K562 (cell line): ENCODE measurements around the gene FLVCR2. TPM values are rescaled to one million over a fixed set of nuclear protein-coding genes. Genes with fewer than 3 reads are reported as not detected.

ENCODE experiments used
- ATAC-seq: fragments of 200-7000 bp; cut with Tn5 transposase; 3 replicates; pipeline ENCODE4 v1.9.1; 2020; ENCODE audit warnings: moderate library complexity
- BruUV-seq: library from RNA; stranded (reverse); fragments of 400-500 nt; replicated peaks from 2 replicates; lab custom pipeline; 2021; lab: Mats Ljungman, UMichigan
- CTCF ChIA-PET: fragments of 300-600 bp; formaldehyde crosslinking; extraction: SDS; loops from one replicate; lab custom pipeline; 2021; ENCODE audit warnings: low intra/inter-chr PET ratio; lab: Yijun Ruan, JAX
- POLR2A ChIA-PET: fragments of 300-600, 350-650 bp; sonication (Branson Sonifier 250); formaldehyde crosslinking; extraction: SDS; loops from one replicate; lab custom pipeline; 2021; ENCODE audit warnings: antibody characterized with exemption, inconsistent platforms; lab: Yijun Ruan, JAX
- DNase-seq, 4 experiments: peaks; one replicate each; pipeline versions ENCODE4 v3.0.0 to v3.0.0-alpha.2; 2011 to 2018; ENCODE audit warnings: low spot score in 3 of 4, mixed read lengths in 3 of 4; ENCODE audit errors: extremely low read depth in 1 of 4
- FAIRE-seq: peaks from 2 replicates; lab custom pipeline; 2011; peaks lifted over from hg19 to GRCh38; lab: Jason Lieb, UNC
- H2AFZ ChIP-seq: 2 replicates; pipeline ENCODE4 v1.6.0; 2011; ENCODE audit warnings: low read depth, low read length, control low read depth, inconsistent platforms
- H3K27ac ChIP-seq: fragments of 200-600 bp; 3 replicates; pipeline ENCODE4 v1.8.0; 2011; ENCODE audit warnings: low read depth, mild to moderate bottlenecking, control low read depth, inconsistent platforms, low read length, moderate library complexity, mixed read lengths; ENCODE audit errors: extremely low read depth
- H3K27me3 ChIP-seq, 2 experiments: fragments of 300-600 bp in 1 of 2; 2 replicates in 1 of 2; 3 replicates in 1 of 2; pipeline versions ENCODE4 v1.6.0 to v1.8.0; 2011; ENCODE audit warnings: inconsistent platforms in 2 of 2, low read length in 2 of 2, mild to moderate bottlenecking in 1 of 2, mixed read lengths in 1 of 2, moderate library complexity in 1 of 2; ENCODE audit not compliant: control insufficient read depth in 2 of 2, insufficient read depth in 2 of 2
- H3K36me3 ChIP-seq: fragments of 300-600 bp; 3 replicates; pipeline ENCODE4 v1.8.0; 2011; ENCODE audit warnings: mild to moderate bottlenecking, low read length, inconsistent platforms; ENCODE audit not compliant: control insufficient read depth, insufficient read depth
- H3K4me1 ChIP-seq, 2 experiments: fragments of 200-600 bp in 1 of 2; replicated peaks in 1 of 2; 2 replicates in 1 of 2; 3 replicates in 1 of 2; pipeline versions ENCODE4 v1.5.1 to v1.8.0; 2011; ENCODE audit warnings: inconsistent platforms in 2 of 2, low read length in 2 of 2, mild to moderate bottlenecking in 1 of 2, mixed read lengths in 1 of 2, moderate library complexity in 1 of 2; ENCODE audit not compliant: control insufficient read depth in 2 of 2, insufficient read depth in 2 of 2
- H3K4me2 ChIP-seq: 2 replicates; pipeline ENCODE4 v1.6.1; 2011; ENCODE audit warnings: low read length, control low read depth, inconsistent platforms, mixed read lengths; ENCODE audit not compliant: insufficient read depth
- H3K4me3 ChIP-seq: fragments of 200-600 bp; sonication (generic), shearing (Covaris generic); 2 replicates; pipeline ENCODE4 v1.5.1; 2016; ENCODE audit warnings: control low read depth, inconsistent platforms
- H3K79me2 ChIP-seq: fragments of 200-600 bp; 3 replicates; pipeline ENCODE4 v1.8.0; 2011; ENCODE audit warnings: low read length, inconsistent platforms; ENCODE audit not compliant: control insufficient read depth, insufficient read depth
- H3K9ac ChIP-seq, 2 experiments: 2 replicates each; pipeline versions ENCODE4 v1.6.0 to v1.6.1; 2011; ENCODE audit warnings: low read depth in 2 of 2, low read length in 2 of 2, control low read depth in 1 of 2, inconsistent platforms in 1 of 2, mild to moderate bottlenecking in 1 of 2, mixed read lengths in 1 of 2; ENCODE audit not compliant: insufficient read depth in 1 of 2
- H3K9me1 ChIP-seq: one replicate; pipeline ENCODE4 v1.6.0; 2011; ENCODE audit warnings: inconsistent platforms, mild to moderate bottlenecking, low read length, moderate library complexity; ENCODE audit not compliant: control insufficient read depth, insufficient read depth
- H3K9me3 ChIP-seq: replicated peaks from 2 replicates; pipeline ENCODE4 v1.5.1; 2011; ENCODE audit warnings: low read depth, low read length, inconsistent platforms; ENCODE audit not compliant: control insufficient read depth, insufficient read depth
- H4K20me1 ChIP-seq: replicated peaks from 2 replicates; pipeline ENCODE4 v1.6.1; 2011; ENCODE audit warnings: low read length, inconsistent platforms, mixed read lengths; ENCODE audit not compliant: control insufficient read depth, insufficient read depth
- CEBPG ChIP-seq, 3 experiments: fragments of 200-800 bp in 1 of 3; sonication (Bioruptor generic) in 1 of 3; sonication (generic) in 1 of 3; formaldehyde crosslinking in 1 of 3; IDR thresholded peaks in 2 of 3; conservative IDR thresholded peaks in 1 of 3; 2 replicates each; pipeline versions ENCODE4 v1.6.1 to v1.8.0; 2016 to 2022; ENCODE audit warnings: missing compliant biosample characterization in 2 of 3, missing genetic modification characterization in 2 of 3, mild to moderate bottlenecking in 1 of 3, missing genetic modification reagents in 1 of 3
- KAT8 ChIP-seq: fragments of 450-650 bp; IDR thresholded peaks from 2 replicates; pipeline ENCODE4 v1.6.1; 2016; ENCODE audit warnings: low read depth, mild to moderate bottlenecking
- RBM14 ChIP-seq: fragments of 200-400 bp; formaldehyde crosslinking; IDR thresholded peaks from 2 replicates; pipeline ENCODE4 v1.6.1; 2018; ENCODE audit warnings: low read depth, mild to moderate bottlenecking, low read length, moderate library complexity, borderline replicate concordance; ENCODE audit not compliant: insufficient read depth
- RBM25 ChIP-seq: fragments of 200-400 bp; formaldehyde crosslinking; IDR thresholded peaks from 2 replicates; pipeline ENCODE4 v1.6.1; 2018; ENCODE audit warnings: low read length, low read depth, moderate library complexity; ENCODE audit not compliant: severe bottlenecking
- SRSF9 ChIP-seq: fragments of 200-400 bp; formaldehyde crosslinking; IDR thresholded peaks from 2 replicates; pipeline ENCODE4 v1.6.1; 2017; ENCODE audit warnings: low read depth, low read length, borderline replicate concordance
- STAT6 ChIP-seq: sonication (generic); formaldehyde crosslinking; IDR thresholded peaks from 2 replicates; pipeline ENCODE4 v1.8.1; 2023; ENCODE audit warnings: mild to moderate bottlenecking, missing genetic modification reagents
- TAF9B ChIP-seq: fragments of 450-650 bp; IDR thresholded peaks from 2 replicates; pipeline ENCODE4 v1.6.1; 2018; ENCODE audit warnings: mild to moderate bottlenecking; ENCODE audit not compliant: partially characterized antibody
- USF2 ChIP-seq: sonication (generic); formaldehyde crosslinking; IDR thresholded peaks from 2 replicates; pipeline ENCODE4 v1.5.0; 2020; ENCODE audit warnings: missing genetic modification reagents
- XRCC4 ChIP-seq: IDR thresholded peaks from one replicate; pipeline ENCODE4 v1.6.1; 2011; ENCODE audit not compliant: insufficient read depth, insufficient read length; ENCODE audit errors: extremely low read depth
- ZNF124 ChIP-seq: sonication (generic); formaldehyde crosslinking; IDR thresholded peaks from 2 replicates; pipeline ENCODE4 v1.8.1; 2022; ENCODE audit warnings: missing genetic modification reagents
- ZNF561 ChIP-seq: fragments of 450-650 bp; formaldehyde crosslinking; conservative IDR thresholded peaks from 2 replicates; pipeline ENCODE4 v1.4.0; 2020; ENCODE audit warnings: mild to moderate bottlenecking, moderate library complexity
- ZNF77 ChIP-seq: fragments of 250-450 bp; sonication (Bioruptor Pico); IDR thresholded peaks from 2 replicates; pipeline ENCODE4 v1.5.0; 2020
- WGBS: fragments of 100-300 bp; shearing (Covaris generic); methylation state at CpG from one replicate; pipeline ENCODE4 v1.1.6; 2016; ENCODE audit warnings: low coverage, mixed read lengths; ENCODE audit not compliant: insufficient coverage; ENCODE audit errors: missing lambda C conversion rate; 5-methylcytosine and 5-hydroxymethylcytosine counted together
- in situ Hi-C: fragments of 300-500 bp; cut with MboI; formaldehyde crosslinking; loops from 4 replicates; pipeline ENCODE4 v1.15.0; 2018; ENCODE audit warnings: inconsistent platforms, mixed read lengths
- intact Hi-C: fragments of 100-400 bp; cut with micrococcal nuclease; formaldehyde crosslinking; loops from 2 replicates; pipeline ENCODE4 v1.14.2; 2022
- polyA plus RNA-seq, 8 experiments: library from polyadenylated mRNA; depleted of rRNA in 4 of 8; stranded (reverse) in 5 of 8; unstranded in 3 of 8; fragments of >200 nt; fragmentation: Nextera tagmentation in 2 of 8; fragmentation: Illumina TruSeq in 1 of 8; extraction: Ambion mirVana in 2 of 8; extraction: Trizol in 1 of 8; gene quantifications; 2 replicates each; pipeline versions ENCODE4 v1.2.1 to v1.2.3, GENCODE V29; 2011 to 2014; ENCODE audit warnings: inconsistent platforms in 1 of 8, missing spikeins in 1 of 8
- total RNA-seq, 7 experiments: library from RNA; depleted of rRNA in 6 of 7; stranded (reverse); fragments of >200 nt in 6 of 7; fragmentation: Illumina TruSeq in 2 of 7; extraction: Trizol in 2 of 7; gene quantifications; 2 replicates each; pipeline versions ENCODE4 v1.2.1 to v1.2.3, GENCODE V29; 2011 to 2021; ENCODE audit warnings: low replicate concordance in 1 of 7
- TF ChIP-seq, protein P1 (sequence below): fragments of 250-450 bp; sonication (Bioruptor Pico); IDR thresholded peaks from 2 replicates; pipeline ENCODE4 v1.8.0; 2021; ENCODE audit warnings: moderate library complexity, mild to moderate bottlenecking, inconsistent platforms

The FLVCR2 gene
- total and polyA plus RNA-seq, 9 of the 15 experiments (the other 6 are each of a cell fraction or from before 2014, with no cell fraction given): 1.5 TPM; not detected in 8

DNA sequence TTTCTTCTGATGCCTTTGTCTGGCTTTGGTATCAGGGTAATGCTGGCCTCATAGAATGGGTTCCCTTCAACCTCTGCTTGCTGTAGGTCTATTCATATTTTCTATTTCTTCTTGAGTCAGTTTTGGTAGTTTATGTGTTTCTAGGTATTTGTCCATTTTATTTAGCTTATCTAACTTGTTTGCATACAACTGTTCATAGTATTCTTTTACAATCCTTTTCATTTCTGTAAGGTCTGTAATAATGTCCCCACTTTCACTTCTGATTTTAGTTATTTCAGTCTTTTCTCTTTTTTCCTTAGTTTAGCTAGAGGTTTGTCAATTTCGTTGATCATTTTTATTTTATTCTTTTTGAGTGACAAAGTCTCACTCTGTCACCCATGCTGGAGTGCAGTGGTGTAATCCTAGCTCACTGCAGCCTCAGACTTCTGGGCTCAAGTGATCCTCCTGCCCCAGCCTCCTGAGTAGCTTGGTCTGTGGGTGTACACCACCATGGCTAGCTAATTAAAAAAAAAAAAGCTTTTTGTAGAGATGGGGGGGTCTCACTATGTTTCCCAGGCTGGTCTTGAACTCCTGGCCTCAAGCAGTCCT lies 94.3 kb downstream of the FLVCR2 start:
- Histone ChIP-seq H3K4me3 (no peak overlapping the region), H2AFZ (no peak overlapping the region), H3K27me3 (no peaks in the 10 kb centered on the region), H3K4me2 (no peak overlapping the region), H3K9me3 (no peaks in the 10 kb centered on the region), H3K9me1 (peaks cover 8% of the 10 kb centered on the region), H3K9ac (no peak overlapping the region), H4K20me1 (no peaks in the 10 kb centered on the region), H3K79me2 (no peaks in the 10 kb centered on the region), H3K36me3 (peaks cover 9% of the 10 kb centered on the region; the same call in 2 of the 3 replicates), H3K27ac (no peak overlapping the region), H3K4me1 (no peaks in the 10 kb centered on the region)
- ChIA-PET POLR2A (interaction anchor here (1.1 to 1.3 kb wide), 2 partner anchors 13 to 25 kb away, joined by 3 to 4 read pairs; no protein-coding TSS in a partner anchor), CTCF (no interaction called here)
- WGBS: 0% methylated on average over 1 of the region's 1 CpG
- DNase-seq: no peak
- no peak for FAIRE-seq
- BruUV-seq: no TSS peak
- in situ Hi-C loops (loop anchor here (25.0 kb wide), 1 partner anchor 535 kb away; the partner anchor contains the start of gene NEK9), intact Hi-C loops (no loop called here)
- ATAC-seq: no peak
- no peak for TF ChIP-seq ZNF124 (CRISPR knock-in tag)
- no peak for TF ChIP-seq TAF9B
- TF ChIP-seq CEBPG (CRISPR knock-in tag; IDR thresholded peaks at IDR 0.05): no peak
- TF ChIP-seq CEBPG (tag; conservative IDR thresholded peaks at IDR 0.05 in 1 of 2, IDR thresholded peaks at IDR 0.05 in 1 of 2): no peak
- TF ChIP-seq ZNF77 (CRISPR knock-in tag): no peak
- TF ChIP-seq, protein P1, sequence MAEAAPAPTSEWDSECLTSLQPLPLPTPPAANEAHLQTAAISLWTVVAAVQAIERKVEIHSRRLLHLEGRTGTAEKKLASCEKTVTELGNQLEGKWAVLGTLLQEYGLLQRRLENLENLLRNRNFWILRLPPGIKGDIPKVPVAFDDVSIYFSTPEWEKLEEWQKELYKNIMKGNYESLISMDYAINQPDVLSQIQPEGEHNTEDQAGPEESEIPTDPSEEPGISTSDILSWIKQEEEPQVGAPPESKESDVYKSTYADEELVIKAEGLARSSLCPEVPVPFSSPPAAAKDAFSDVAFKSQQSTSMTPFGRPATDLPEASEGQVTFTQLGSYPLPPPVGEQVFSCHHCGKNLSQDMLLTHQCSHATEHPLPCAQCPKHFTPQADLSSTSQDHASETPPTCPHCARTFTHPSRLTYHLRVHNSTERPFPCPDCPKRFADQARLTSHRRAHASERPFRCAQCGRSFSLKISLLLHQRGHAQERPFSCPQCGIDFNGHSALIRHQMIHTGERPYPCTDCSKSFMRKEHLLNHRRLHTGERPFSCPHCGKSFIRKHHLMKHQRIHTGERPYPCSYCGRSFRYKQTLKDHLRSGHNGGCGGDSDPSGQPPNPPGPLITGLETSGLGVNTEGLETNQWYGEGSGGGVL (CRISPR knock-in tag): no peak
- TF ChIP-seq USF2 (CRISPR knock-in tag): no peak
- TF ChIP-seq RBM14: no peak
- TF ChIP-seq XRCC4: no peak
- TF ChIP-seq KAT8: no peak
- TF ChIP-seq SRSF9: no peak
- TF ChIP-seq STAT6 (CRISPR knock-in tag): no peak
- TF ChIP-seq ZNF561 (CRISPR knock-in tag): no peak
- TF ChIP-seq RBM25: no peak
